Glomerular visceral epithelial cell (primary cell): Measurements from ENCODE around the gene FRS3.

ENCODE experiments used
- DNase-seq: peaks from one replicate; pipeline ENCODE4 v3.0.0-alpha.2; 2016; ENCODE audit errors: extremely low spot score

The FRS3 gene

DNA sequence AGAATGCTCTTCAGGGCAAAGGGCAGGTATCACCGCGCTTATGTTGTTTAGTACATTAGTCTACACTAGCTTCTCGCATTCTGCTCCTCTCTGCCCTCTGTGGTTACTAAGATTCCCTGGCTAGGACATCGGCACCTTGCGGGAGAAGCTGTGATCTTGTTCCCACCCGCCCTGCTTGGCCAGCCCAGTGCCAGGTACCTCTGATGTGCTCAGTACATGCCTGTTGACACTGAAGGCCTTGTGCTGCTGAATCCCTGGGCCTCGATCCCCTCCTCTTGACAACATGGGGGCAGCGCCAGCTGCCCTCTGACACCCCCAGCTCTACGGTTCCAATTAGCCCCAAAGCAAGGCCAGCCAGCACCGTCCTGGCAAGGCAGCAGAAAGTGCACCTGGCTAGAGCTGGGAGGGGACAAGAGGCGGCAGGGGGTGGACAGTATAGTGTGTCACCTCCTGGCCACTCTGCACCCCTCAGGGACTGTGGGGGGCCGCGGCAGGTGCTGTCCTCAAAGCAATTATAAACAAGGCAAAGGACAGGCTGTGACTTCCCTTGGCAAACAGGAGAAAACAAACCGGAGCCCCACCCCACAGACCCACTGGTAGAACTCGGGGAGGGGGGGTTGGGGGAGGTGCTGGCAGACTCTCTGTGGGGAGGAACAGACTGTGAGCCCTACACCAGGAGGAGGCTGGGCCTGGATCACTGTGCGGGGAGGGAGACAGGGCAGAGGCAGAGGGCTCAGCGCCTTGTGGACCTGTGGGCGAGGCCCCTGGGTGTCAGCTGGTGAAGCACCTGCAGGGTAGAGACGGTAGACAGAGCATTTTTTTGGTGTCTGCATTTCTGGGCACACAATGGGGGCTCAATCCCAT is 51.4 kb downstream of the FRS3 start:
- no peak for DNase-seq

DNA sequence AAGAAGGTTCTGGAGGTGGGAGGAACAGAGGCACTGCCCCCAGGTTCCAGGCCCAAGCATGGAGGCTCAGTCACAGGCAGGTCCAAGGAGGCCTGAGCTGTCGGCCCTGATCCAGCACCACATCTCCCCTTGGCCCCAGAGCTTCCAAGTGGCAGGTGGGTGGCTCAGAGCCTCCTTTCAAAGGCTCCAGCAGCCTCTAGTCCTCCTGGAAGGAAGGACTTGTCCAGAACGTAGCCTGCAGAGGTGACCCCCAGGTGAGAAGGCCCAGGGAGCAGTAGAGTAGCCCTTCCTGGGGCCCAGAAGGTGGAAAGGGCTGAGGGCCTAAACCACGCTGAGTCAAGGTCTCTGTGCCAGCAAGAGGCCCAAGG is 52.0 kb downstream of the FRS3 start:
- DNase-seq, result no peak

DNA sequence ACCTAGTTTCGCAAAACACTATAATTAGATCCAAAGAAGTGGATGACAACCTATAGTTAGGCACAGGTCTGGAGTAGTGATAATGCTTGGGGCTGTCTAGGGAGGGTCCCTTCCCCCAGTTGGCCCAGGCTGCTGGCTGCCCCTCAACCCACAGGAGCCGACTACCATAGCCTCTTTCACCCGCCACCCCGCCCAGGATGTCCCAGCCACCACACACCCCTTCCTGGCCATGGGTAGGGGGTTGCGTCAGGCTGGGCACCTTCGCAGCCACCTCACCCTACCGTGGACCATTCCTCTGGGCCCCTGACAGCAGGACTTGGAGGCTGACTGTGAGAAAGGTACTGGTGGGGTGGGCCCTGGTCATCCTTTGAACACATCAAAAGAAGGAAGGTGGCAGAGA is 52.8 kb downstream of the FRS3 start:
- no peak for DNase-seq

DNA sequence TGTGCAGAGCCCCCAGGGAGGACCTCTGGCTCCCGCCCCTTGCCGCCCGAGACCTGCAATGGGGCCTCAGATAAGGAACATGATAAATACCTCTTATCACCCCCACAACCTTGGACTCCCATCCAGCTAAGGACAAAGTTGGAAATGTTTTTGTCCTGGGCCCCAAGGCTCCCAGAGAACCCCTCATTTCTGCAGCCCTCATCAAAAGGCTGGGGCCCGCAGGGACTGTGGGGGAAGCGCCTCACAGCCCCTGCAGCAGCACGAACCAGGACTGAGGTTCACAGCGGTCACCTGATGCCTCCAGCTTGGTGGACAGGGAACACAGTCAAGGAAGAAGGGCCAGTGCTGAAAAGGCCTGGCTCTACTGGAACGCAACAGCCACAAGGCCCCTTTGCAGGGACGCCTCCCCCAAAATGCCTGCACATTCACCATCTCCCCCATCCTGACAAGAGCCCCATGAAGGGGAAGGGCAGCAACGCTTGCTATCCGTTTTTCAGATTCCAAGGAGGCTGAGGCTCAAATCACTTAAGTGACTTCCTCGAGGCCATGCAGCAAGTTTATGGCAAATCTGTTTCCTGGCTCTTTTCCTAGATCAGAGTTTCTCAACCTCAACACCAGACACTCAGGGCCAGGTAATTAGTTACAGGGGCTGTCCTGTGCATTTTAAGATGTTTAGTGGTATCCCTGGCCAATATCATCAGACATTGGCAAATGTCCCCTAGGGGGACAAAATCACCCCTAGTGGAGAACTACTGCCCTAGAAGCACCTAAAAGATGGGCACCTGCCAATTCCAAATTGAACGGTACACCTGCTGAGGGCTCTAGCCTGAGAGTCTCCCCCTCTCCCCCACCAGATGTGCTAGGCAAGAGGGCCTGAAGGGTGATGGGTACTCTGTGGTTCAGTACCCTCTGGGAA is 54.9 kb downstream of the FRS3 start:
- DNase-seq, result no peak

DNA sequence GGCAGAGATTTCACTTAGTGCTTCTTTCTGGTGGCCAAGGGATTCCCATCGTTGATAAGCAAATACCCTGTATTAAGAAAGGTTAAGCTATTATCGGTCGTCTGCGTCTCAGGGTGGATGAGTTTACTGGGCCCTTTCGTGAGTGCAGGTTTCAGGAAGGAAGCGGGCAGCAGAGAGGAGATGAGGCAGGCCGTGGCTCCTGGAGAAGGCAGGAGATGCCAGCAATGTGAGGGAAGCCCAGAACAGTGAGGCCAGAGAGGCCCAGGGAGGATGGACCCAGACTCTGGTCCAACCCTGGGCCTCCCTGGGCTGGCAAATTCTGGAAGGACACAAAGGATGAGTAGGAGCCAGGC is 55.5 kb downstream of the FRS3 start:
- DNase-seq, result no peak

DNA sequence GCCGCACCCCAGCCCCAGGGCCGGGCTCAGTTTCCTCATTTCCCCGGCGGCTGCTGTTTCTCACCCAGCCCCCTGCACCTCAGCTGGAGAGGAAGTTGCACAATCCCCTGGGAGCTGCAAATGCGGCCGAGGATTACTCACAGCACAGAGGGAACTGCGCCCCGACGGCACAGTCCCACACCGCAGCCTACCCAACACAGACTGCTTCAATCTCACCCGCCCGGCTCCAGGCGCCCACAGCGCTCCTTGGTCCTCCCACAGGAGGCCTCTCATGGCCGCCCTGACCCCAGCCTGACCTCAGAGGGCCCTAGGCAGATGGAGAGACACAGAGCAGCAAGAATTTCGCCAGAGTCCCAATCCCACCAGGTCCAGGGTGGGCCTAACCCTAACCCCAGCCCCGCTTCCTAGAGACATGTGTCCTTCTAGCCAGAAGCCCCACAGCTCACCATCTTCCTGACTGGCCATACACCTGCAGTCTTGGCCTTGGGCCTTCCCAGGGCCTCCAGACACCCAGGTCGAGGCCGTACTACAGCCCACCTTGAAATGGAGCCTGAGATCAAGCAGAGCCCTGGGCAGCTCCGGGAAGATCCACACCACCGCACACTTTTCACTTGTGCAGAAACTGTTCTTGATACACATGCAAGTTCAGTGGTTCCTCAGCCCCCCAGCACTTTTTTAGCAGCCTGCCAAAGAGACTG is 56.0 kb downstream of the FRS3 start:
- peak; percentile 84 for DNase-seq

DNA sequence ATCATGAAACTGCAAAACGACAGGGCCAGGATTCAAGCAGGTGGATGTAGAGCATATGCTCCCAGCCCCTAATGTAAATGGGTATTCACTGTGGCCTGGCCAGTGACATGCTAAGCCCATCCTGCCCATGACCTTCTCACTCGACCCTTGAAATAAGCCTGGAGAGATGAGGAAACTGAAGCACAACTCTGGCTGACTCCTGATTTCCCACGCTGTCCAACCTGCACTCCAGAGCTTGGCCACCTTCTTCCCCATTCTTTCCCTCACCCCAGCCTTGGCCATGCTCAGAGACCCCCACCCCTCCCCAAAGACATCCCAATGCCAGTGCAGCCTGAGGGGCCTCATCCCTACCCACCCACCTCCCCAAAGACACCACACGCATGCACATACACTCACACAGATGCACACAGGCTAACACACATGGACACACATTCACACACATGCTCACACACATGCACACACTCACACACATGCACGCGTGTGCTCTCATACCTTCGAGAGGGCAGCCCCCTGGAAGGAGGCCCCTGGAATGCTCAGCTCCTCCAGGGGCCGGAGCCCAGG is 56.7 kb downstream of the FRS3 start:
- no peak for DNase-seq

DNA sequence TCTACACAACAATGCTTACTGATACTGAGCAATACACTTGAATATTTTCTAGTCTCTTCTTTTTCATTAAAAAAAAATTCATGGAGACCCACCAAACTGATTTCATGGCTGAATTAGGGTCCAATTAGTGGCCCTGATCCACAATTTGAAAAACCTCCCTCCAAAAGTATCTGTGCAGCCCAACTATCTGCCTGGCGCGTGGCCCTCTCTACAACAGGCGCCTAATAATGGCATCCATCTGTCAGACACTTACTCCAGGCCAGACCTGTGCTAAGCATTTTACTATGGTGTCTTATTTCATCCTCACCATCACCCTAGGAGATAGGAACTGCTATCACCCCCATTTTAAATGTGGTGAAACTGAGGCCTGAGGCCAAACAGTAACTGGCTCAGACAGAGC is 58.3 kb downstream of the FRS3 start:
- DNase-seq, result no peak

DNA sequence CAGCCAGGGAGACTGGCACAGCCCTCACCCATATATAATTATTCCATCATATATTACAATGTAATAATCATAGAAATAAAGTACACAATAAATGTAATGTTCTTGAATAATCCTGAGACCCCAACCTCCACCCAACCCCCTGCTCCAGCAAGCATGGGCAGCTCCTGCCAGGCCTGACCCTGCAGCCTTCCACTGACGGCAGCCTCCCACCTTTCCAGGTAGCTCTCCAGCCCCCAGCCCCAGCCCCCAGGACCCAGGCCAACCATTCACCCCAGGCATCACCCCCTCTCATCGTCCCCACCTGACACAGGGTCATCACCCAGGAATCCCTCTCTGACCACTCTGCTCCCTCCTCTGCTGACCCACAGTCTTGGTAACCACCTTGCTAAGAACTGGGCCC is 58.9 kb downstream of the FRS3 start:
- no peak for DNase-seq

DNA sequence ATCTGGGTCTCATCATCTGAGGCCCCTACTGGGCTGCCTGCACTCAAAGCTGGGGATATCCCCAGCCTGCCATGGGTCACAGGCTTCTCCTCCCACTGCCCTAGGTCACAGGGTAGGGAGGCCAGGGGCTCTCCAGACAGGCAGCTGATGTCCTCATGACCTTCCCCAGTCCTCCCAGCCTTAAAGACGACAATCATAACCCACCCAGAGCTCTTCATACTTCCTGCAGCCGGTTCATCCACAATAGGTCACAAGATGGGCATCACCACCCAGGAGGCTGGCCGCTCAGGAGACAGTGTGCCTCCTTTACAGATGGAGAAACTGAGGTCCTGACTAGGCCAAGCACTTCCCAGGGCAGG is 59.5 kb downstream of the FRS3 start:
- DNase-seq, result no peak
